AG09319 (cell line): ENCODE results near the gene EMSY.
"Not testable (repeated sequence)": the region's sequence is repeated elsewhere in the genome, so short reads cannot be mapped to it uniquely, and the experiment has no call there.

Source experiments
- DNase-seq: peaks from one replicate; pipeline ENCODE4 v3.0.0-alpha.2; 2010; ENCODE audit warnings: low read depth; ENCODE audit errors: extremely low read depth
- TF ChIP-seq, protein P1 (sequence below): IDR thresholded peaks from 2 replicates; pipeline ENCODE4 v1.5.1; 2011; ENCODE audit warnings: low read depth, mild to moderate bottlenecking, inconsistent platforms, low read length, moderate library complexity

EMSY gene

DNA sequence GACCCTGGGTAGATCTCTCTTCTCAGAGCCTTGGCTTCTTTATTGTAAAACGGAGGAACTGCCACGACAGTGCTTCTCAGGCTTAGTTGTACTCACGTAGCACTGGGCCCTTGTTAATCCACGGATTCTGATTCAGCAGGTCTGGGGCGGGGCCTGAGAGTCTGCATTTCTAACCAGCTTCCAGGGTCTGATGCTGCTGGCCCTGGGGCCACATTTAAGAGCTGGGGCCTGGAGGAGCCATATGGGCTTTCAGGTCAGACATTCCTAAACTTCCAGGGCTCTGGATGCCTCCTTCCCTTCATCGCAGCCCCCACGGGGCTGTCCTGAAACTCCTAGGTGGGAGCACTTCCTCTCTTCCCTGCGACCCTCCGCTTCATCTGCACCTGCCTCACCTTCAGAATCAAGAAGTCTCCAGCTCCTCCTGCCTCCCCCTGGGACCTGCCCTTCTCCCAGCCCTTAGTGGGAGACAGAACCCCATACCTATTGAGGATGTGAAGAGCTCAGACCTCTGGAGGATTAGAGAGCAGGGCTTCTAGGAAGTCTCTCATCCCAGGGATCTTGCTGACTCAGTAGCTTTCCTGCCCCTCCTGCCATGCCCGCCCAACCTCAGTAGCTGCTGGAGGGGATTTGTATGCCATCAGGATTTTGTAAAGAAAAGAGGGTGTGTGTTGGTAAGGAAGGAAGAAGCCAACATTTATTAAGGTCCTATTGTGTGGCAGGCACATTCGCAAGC is 133.3 kb downstream of the EMSY start:
- no peak for DNase-seq
- TF ChIP-seq, protein P1, sequence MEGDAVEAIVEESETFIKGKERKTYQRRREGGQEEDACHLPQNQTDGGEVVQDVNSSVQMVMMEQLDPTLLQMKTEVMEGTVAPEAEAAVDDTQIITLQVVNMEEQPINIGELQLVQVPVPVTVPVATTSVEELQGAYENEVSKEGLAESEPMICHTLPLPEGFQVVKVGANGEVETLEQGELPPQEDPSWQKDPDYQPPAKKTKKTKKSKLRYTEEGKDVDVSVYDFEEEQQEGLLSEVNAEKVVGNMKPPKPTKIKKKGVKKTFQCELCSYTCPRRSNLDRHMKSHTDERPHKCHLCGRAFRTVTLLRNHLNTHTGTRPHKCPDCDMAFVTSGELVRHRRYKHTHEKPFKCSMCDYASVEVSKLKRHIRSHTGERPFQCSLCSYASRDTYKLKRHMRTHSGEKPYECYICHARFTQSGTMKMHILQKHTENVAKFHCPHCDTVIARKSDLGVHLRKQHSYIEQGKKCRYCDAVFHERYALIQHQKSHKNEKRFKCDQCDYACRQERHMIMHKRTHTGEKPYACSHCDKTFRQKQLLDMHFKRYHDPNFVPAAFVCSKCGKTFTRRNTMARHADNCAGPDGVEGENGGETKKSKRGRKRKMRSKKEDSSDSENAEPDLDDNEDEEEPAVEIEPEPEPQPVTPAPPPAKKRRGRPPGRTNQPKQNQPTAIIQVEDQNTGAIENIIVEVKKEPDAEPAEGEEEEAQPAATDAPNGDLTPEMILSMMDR: no peak

DNA sequence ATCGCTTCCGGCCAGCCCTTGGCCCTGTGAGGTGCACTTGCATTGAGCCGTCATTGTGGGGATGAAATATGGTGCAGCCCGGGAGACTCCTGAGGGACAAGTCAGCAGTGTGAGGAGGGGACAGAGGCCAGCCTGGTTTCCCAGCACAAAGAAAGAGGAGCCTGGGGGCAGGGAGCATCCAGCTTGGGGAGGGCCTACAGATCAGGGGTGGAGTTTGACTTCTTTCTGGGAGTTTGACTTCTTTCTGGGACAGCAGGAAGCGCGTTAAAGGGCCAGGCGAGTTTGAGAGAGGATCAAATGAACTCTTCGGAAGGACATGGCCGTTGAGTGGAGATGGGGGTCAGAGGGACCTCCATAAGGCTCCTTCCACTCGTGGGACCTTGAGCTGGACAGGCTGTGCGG is 133.8 kb downstream of the EMSY start:
- TF ChIP-seq, protein P1: no peak
- no peak for DNase-seq

DNA sequence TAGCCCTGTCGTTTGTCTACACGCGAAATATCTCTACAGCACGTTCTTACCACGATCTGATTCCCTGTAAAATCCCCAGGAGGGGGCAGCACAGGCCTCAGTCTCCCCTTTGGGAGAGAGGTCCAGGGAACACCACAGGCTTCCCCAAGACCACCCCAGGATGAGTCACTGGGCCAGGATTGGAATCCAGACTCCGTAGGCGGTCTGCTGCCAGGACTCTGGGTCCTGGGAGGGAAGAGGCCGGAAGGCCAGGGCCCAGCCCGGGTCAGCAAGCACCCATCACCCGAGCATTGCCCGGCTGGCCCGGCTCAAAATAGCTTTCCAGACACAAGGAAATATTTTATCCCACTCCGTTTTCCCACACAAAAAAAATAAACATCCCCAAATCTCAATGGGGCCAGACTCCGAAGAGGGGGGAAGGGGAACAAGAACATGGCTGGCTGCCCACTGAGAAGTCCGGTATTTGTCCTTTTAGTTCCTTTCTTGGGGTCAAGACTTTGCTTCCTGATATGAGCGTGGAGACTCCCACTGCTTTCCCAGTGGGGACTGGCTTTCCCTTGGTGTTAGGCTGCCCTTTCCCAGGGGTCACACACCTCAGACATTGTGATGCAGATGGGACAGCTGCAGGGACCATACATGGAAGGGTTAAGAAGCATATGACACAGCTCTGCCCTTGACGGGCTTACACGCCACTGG is 134.4 kb downstream of the EMSY start:
- no peak for DNase-seq
- TF ChIP-seq, protein P1: no peak; the same call in none of the 2 replicates

DNA sequence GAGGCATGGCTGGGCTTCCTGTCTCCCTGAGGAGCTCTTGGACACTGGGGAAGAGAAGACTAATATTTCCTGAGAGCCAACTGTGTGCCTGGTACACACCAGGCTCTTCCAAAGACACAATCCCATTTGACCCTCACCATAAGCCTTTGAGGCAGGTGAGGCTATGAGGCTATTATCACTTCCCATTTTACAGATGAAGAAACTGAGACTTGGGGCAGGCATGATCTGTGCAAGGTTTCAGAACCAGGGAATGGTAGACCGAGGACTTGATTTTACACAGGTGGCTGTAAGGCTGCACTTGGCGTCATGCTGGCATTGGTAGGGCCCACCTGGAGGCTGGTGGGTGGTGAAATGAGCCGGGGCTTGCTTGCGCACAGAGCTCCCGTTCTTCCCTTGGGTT is 134.9 kb downstream of the EMSY start:
- TF ChIP-seq, protein P1: no peak
- no peak for DNase-seq

DNA sequence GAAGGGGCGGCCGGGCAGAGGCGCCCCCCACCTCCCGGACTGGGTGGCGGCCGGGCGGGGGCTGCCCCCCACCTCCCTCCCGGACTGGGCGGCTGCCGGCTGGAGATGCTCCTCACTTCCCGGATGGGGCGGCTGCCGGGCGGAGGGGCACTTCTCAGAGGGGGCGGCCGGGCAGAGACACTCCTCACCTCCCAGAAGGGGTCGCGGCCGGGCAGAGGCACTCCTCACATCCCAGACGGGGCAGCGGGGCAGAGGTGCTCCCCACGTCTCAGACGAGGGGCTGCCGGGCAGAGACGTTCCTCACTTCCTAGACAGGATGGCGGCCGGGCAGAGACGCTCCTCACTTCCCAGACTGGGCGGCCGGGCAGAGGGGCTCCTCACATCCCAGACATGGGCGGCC is 137.7 kb downstream of the EMSY start:
- not testable (repeated sequence) for DNase-seq

DNA sequence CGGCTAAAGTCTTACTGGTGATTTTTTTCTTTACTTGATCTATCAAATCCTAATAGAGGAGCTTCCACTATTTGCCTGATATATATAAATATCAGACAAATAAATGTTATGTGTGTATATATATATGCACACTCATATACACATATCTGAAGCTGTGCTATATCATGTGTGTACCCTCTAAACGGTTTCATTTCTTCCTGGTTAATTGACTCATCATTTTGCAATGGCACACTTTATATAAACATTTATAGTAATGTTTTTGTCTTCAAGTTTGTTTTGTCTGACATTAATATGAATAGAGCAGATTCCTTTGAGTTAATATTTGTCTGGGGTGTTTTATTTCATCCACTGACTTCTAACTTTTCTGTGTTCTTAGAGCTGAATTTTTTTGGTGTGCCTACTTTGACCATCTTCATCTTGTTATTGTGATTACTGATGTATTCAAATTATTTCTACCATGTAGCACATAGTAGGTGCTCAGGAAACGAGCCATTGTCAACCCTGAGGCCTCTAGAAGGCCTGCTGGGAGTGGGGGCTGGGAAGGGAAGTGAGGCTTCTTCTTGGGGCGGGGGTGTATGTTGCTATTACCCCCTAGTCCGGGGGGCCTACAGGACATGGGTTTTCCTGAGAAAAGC is 143.1 kb downstream of the EMSY start:
- TF ChIP-seq, protein P1: no peak
- DNase-seq: no peak

DNA sequence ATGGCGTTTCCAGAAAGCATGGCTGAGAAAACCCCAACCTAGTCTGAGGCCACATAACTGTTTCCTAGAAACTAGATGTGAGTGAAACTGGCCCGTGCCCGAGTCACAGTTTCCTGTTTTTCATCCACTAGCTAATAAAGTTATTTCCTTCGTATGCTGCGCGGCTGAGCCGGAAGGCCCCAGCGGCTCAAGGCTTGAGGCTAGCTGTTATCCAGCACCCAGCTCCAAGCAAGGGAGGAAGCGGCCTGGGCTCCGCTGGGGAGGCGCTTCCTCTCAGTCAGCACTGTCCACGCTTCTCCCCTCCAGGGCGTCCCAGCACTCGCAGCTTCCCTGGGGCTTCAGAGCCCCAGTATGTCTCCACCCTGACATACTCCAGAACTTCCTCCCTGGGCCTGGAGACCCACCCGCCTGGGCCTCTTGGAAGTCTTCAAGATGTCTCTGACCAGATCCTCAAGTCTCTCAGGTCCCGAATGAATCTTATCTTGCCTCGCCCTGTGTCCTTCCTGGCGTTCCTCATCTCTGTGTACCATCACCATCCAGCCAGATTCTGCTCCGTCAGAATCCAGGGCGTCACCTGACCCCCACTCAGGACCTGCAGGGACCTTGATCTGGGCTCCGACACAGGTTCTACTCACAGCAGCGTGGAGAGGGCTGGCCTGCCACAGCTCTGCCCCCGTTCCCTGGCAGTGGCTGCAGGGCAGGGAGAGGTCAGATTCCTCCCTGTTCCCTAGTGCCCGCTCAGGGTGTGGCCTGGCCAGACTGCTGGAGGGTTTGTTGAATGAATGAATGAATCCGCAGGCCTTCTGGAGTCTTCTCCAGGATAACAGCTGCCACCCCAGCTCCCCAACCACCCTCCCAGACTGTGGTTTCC is 143.9 kb downstream of the EMSY start:
- TF ChIP-seq, protein P1: no peak
- no peak for DNase-seq
